Stimulated activated CD4-positive, alpha-beta T cell treated with anti-CD3 and anti-CD28 coated beads, TNF-alpha, amount 100 ng/mL, for 48 hours (primary cell): ENCODE data around the gene MLLT3.

Experiments
- DNase-seq, 3 donors: peaks; one replicate each; pipeline ENCODE4 v3.0.0-alpha.2; 2020; ENCODE audit warnings: low read depth in 3 of 3

The MLLT3 gene

DNA sequence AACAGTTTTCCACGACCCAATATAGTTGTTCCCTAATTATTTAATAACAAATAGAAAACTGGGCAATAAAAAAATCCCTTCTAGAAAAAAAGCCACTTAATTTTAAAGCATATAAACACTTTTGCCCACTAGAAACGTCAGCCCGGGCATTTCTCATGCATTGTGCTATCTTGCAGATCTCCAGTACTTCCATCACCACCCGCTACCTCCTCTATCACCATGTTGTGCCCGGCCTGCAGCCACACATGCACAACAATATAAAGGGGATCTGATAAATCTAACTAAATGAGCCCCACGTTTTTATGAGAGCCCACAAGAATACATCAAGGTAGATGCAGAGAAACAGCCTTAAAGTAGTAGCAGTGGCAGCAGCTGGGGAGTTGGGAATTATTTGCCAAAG is 272.7 kb downstream of the MLLT3 start:
- DNase-seq: no peak

DNA sequence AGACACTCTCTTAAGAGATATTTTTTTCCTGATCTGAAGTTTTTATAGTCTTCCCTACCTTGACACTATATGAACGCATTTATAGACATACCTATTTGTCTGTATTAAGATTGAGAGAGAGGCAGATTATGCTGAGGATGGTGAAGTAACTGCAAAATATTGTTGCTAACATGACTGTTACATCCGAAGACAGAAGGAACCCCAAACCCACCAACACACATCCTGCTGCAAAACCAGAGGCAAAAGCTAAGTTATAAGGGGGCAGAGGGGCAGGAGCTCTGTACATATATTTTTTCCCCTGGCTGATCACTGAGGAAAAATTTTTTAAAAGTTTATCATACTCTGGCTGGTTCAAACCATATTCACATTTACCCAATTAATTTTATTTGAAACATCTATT is 279.0 kb downstream of the MLLT3 start:
- DNase-seq: no peak

DNA sequence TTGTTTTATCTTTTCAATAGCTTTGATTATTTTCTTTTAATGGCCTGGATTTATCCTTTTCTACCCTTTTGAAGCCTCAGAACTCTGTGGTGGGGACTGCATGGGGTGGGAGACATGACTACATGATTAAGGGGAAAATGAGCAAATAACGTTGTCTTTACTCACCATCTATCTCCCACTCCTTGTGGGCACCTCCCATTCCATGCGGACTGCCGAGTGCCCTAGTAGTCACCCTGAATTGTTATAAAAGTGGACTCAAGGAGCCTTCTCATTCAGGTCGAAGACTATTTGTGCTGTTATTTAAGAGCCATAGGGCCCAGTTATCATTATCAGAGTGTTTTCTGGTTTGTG is 281.8 kb downstream of the MLLT3 start:
- DNase-seq: no peak

DNA sequence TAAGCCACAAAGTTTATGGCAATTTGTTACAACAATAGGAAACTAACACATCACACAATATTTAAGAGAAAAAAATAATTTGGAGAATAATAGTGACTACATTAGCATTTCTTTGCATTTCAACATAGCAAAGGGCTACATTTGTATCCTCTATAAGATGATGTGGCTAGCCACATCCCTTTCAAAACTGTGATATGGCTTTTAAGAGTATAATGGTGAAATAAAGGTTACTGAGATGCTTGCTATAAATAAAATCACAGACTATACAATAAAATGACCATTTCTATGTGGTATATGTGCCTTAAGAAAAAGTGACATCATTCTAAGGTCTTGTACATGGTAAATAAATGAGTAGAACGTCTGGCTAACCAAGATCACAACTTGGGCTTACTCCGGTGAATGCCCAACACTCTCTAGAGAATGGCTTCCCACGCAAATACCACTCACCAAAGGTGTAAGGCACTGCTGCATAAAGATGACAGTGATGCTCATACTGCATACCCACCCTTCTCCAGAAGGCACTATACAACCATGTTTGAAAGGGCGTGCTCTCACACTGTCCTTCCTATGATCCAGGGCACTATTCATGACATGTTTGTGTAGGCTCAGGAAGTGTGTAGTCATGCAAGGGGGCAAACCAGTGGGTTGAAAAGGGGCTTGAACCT is 286.5 kb downstream of the MLLT3 start:
- no peak for DNase-seq

DNA sequence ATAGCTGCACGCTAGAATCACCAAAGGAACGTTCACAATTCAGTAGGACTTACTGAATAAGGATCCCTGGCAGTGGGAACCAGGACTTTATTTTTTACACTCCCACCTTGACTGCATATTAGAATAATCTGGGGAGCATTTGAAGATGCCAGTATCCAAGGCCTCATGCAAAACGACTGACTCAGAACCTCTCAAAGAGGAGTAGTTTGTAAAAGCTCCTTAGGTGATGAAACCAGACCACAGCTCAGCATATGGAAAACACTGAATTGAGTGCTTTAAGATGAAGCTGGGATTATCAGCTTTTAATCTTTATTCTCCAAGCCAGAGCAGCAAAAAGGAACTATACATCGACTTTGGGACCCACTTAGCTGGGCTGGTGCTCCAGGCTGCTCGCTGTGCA is 288.3 kb downstream of the MLLT3 start:
- DNase-seq: no peak

DNA sequence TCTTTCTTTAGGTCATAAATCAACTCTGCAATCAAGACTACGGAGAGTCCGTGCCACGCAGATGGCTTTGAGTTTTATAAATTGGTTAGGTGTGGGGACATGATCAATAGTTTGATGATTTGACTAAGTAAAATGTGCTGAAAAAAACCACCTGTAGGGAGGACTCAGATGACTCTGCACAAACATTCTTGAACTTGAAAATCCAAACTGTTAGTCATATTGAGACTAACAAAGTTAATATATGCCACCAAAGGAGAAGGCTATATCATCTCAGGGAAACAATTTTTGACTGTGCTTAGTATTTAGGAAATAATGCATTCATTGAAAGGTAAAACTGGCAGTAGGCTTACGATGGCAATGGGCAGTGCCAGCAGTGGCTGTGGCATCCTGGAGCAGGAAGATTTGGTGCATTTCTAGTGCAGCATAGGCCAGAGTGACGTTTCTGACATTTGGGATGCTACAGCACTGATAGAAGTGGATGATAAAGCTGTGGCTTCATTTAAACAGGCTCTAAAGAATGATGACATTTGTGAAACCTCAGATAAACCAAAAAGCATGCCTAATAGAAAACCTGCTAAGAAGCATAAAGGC is 291.1 kb downstream of the MLLT3 start:
- DNase-seq: no peak

DNA sequence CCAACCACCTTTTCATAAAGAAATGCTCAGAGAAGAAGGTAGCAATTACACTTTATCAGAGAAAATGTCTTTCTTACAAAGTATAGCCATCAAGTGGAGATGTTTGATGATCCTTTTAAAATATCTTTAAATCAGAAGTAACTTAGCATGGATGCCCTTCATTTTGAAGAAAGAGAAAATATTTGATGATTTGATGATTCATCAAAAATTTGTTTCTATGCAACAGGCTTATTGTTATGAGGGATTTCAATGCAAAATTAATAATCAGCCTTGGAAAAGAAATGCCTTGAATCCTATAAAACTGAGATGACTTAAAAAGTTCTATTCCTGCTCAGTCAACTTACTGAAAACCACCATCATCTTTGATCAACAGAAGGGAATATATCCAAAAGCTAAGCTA is 291.6 kb downstream of the MLLT3 start:
- no peak for DNase-seq

DNA sequence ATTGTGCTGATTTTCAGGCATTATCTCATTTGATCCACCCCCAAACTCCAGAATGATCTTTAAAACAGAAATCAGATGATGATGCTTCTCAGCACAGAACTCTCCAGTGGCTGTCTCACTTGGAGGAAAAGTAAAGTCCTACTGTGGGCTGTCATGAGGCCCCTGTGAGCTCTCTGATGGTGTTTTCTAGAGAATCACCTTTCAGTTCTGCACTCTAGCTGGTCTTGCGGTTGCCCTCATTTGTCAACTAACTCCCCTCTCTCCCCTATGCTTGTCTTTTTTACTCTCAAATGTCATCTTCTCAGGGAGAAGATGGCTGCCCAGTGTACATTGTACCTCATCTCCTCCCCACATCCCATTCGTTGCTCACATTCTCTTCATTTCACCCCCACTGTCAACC is 295.8 kb downstream of the MLLT3 start:
- DNase-seq: no peak

DNA sequence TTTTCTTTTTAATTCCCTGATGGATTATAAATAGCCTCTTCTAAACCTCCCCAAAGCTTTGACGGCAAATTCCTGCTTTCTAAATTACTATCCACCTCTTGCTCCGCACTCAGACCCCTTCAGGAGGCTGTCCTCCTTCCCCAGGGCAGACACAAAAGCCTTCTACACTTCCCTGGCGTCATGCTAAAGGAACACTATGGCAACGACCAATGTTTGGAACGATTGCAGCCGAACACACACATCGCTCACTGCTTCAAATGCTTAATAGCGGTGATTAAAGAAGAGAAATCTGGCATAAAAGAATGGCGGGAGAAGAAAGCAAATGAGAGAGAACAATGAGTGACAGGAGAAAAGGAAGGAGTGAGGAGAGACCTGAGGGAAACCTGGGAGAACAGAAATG is 297.3 kb downstream of the MLLT3 start:
- no peak for DNase-seq

DNA sequence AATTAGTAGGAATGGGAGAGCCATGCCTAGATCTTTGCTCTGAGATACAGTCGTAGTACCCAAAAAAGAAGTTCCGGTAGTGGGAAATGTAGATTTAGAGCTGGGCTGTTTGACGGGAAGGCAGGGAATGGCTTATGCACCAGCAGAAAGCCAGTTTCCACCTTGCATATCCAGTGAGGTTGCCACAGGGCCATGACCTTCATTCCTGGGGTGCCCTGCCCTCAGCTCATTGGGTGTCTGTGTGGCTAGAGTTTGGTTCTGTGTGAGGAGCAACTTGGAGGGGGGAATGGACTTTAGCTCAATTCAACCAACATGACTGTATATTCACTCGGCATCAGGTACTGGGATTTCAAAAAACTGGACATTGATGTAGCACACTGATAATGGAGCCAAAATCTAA is 300.1 kb downstream of the MLLT3 start:
- DNase-seq: no peak

DNA sequence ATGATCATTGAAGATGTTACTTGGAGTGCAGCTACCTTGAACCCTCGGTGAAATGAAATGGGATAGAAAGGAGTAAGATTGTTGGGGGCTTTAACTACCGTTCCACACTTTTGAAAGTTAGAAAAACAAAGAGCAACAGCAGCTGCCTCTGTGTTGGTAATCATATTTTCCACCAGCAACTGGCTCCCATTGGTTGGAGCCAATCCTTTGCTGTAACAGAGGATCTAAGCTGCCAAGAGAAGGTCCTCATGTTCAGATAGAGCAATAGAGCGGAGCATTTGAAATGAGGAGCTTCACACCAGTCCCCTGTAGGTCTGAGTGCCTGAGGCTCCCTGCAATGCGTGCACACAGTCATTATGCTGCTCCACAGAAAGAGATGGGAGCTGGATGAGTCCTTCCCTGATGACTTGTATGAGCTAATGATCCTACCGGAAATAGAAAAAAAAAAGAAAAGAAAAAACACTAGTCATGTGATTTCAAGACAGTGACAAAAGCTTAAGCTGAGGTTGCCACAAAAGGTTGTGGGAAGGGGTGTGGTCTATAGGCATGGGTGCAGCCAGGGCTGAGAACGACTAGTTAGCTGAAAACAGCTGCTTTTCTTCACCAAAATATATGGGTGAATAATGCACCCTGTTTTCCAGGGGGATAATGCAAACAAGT is 300.7 kb downstream of the MLLT3 start:
- peak in 1 of 3 donors; percentile 31 for DNase-seq

DNA sequence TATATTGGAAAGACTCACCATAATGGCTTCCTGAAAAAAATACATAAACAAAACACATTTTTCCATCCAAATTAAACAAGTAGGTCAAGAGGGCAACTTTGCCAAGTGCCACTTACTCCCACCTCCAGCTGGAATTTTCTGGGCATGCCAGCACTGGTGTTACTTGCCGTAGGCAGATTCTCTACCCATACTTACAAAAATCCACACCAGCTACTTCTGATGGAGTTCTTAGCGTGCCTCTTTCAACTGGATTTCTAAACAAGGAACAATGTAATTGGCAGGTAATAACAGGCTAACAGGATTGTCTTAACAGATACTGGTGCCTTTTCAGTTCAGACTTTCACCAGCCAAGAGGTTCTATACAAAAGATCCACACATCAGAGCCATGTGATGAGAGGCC is 301.4 kb downstream of the MLLT3 start:
- DNase-seq: no peak

DNA sequence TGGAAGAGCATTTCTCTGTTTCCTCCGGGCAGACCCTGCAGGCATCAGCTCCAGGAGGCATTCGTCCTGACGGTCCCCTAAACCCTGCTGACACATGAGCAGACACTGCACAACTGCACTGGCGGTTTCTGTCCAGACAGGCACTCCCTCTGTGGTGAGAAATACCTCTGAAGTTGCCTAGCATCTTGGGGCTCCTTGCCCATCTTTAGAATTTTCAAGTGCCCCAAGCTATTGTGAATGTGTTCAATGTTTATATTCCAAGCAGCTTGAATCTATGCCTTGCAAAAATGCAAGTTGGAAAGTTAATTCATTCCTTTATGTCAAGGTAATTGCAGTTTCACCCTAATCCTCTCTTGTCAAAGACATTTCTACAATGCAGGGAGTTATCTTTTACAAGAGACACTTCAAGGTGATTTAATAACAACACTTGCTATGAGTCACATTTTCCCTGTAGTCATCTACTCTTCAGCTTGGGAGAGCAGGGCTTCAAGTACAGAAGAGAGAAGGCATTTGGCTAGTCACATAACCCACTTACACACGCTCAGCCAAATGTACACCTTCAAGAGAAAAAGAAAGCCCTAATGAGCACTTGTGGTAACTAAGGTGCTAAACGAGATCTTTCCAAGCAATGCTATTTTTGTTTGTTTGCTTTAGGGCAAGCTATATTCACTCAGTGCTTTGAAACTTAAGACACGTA is 302.5 kb downstream of the MLLT3 start:
- peak in 1 of 3 donors; percentile 29 for DNase-seq

DNA sequence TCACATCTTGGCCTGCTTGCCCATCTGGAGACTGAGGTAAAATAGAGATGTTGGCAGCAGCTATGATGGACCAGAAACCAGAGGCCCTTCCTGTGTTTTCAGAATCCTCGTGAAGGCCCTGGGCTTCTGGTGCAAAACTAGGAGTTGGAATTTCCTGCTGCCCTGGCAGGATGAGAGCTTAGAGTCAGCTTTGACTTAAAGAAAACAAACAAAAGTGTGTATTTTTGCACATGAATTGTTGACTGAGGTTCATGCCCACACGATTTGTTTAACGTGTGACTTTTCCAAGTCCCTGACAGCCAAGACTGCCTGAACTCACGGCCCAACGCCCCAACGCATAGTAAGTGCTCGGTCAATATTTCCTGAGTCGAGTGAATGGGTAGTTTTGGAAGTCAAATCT is 303.1 kb downstream of the MLLT3 start:
- no peak for DNase-seq

DNA sequence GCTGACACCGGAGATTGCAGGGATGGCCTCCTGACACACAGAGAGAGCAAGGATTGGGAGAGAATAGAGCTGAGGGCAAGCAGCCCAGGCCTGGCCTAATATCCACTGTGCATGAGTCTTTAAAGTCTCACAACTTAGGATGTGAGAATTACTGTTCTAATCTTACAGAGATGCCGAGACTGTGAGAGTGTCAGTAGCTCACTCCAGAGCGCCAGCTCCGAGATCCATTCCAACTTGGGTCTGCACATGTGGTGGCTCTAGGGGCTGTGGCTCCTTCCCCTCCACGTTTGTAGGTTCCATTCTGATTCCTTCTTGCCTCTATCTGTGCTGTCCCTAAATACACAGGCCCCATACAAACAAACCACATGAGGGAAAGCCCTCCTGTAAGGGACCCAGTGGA is 304.6 kb downstream of the MLLT3 start:
- DNase-seq: no peak

DNA sequence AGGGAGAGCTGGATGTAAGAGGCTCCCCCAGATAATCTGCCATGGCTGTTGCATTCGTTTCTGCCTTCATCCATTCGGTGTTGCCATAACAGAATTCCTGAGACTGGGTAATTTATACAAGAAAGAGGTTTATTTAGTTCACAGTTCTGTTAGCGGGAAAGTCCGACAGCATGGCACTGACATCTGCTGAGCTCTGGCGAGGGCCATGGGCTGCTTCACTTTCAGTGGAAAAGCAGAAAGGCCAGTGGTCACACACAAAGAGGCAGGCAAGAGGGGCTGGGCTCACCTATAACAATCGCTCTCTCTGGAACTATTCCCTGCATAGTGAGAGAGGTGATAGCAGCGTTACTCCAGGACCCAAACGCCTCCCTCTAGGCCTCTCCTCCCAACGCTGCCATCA is 305.9 kb downstream of the MLLT3 start:
- no peak for DNase-seq

DNA sequence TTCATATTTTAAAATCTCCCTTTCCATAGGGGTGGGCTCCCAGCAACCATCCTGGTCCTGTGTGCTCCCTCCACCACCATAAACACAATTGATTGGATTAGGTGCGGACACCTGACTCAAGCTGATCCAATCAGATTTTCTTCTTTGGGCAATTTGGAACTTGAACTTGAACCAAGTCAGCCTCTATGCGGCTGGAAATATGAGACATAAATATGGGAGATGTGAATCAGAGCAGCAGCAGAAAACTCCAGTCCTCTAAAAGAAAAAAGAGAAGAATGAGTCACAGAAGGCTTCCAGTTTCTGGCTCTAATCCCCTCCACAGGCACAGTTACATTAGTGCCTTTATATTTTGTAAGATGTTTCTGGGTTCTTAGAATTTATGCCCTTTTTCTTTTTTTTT is 306.6 kb downstream of the MLLT3 start:
- DNase-seq: no peak

DNA sequence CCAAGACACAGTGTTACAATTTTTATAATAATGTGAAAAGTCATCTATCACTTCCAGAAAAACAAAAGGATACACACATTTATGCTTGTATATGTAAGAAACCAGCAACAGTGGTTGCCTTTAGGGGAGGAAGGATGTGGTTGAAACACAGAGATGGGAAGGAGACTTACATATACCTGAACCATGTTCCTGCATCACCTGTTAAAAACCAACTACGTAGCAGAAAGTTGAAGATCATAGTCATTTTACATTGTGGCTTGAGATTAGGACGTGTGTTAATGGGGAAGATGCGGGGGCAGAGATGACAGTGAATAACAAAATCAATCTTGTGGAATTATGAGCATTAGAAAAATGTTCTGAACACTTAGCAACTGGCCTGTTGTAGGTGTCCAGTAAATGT is 307.3 kb downstream of the MLLT3 start:
- no peak for DNase-seq

DNA sequence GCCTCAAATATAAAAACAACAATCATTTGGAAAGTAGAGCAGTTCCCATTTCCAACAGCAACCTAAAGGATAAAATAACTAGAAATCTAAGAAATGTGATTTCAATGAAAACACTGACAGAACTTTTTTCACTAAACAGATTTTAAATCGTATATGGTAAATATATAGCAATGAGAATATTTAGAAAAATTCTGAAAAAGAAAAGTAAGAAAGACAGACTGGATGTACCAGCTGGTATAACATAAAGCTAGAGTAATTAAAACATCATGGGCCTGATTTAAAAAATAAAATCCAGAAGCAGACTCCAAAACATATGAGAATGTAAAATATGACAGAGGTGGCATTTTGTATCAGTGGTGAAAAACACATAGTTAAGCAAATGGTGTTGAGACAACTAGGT is 308.9 kb downstream of the MLLT3 start:
- no peak for DNase-seq

DNA sequence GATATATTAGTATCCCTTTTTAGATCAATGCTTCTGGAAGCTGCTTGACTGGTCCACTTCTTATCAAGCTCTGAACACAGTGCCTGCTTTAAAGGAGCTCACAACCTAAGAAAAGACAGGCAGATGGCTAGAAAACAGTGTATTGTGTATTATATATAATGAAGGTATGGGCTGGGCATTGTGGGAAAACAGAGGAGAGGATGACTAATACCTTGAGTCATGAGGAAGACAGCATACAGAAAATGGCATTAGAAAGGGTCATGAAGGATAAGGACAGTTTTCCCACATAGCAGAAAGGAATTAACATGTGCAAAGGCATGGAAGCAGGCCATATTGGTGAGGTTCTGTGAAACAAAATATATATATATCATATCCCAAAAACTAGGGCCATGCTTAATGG is 309.6 kb downstream of the MLLT3 start:
- no peak for DNase-seq

DNA sequence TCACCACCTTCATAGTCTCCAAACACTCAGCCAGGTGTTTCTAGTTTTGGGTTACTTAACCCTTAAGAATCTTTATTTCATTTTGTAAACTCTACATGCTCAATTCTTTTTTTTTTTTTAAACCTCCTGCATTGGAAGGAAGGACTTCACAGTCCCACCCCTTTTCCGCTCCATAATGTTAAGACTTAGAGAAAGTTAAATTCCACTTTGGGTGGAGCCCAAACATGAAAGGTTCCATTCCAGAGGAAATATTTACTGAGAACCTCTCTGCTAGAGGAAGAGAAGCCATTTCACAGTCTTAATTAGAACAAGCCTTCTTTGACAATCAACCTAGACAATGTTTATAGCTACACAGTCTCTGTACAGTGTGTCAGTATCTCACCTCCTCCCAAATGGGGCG is 312.3 kb downstream of the MLLT3 start:
- DNase-seq: no peak

DNA sequence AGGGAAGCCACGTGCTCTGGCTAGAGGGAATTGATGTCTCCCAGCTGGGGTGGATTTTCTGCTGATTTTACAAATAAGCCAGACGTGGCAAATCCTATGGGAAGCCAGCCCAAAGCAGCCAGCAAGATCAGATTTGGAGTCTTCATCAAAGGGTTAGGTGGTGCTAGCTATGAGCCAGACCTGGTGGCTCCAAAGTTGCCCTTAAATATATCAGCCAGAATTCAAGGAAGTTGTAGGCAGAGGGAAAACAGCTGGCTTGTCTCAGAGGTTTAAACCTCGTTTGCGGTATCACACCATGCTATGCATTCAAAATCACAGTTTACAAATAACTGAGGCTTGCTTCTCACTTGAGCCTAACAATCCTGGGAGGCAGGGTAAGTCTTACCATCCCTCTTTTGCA is 313.2 kb downstream of the MLLT3 start:
- DNase-seq: no peak

DNA sequence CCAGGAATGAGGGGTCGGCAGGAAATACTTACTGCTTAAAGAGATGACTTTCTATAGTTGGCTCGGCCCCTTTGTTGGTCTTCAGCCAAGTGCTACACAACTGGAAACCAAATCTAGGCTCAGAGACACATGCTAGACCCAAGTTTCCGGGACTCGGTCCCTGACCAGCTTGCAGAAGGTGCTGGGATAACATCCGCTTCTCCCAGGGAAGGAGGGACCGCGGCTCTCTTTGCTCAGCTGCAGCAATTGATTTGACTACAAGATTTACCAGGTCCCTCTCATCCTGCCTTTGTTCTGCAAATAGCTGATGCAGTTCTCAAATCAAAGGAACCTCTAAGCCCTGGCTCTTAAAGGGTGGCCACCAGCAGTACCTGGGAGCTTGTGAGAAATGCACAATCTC is 314.7 kb downstream of the MLLT3 start:
- no peak for DNase-seq
